T-helper 2 cell treated with Interferon-gamma antibody and Interleukin-4, amounts not matched to agents 5 μg/mL and 100 μg/mL, for 36 hours (primary cell): ENCODE results near the gene CCDC158.
A peak's percentile ranks its signal among the peaks of the same experiment; 100 is the strongest.
"Not testable (repeated sequence)": the region's sequence is repeated elsewhere in the genome, so short reads cannot be mapped to it uniquely, and the experiment has no call there.

Source experiments
- DNase-seq: peaks from one replicate; pipeline ENCODE4 v3.0.0; 2021; ENCODE audit warnings: low spot score
- H3K27ac Mint-ChIP-seq: one replicate; pipeline ENCODE4 v1.8.0; 2021; ENCODE audit warnings: mild to moderate bottlenecking, mixed read lengths
- H3K27me3 Mint-ChIP-seq: one replicate; pipeline ENCODE4 v1.8.0; 2021; ENCODE audit warnings: low read depth, mixed read lengths
- H3K36me3 Mint-ChIP-seq: one replicate; pipeline ENCODE4 v1.8.0; 2021; ENCODE audit warnings: low read depth, mixed read lengths
- H3K4me1 Mint-ChIP-seq: one replicate; pipeline ENCODE4 v1.8.0; 2021; ENCODE audit warnings: low read depth, mixed read lengths
- H3K4me3 Mint-ChIP-seq: one replicate; pipeline ENCODE4 v1.8.0; 2022; ENCODE audit warnings: mild to moderate bottlenecking, moderate library complexity, mixed read lengths
- H3K9me3 Mint-ChIP-seq: one replicate; pipeline ENCODE4 v1.8.0; 2021; ENCODE audit warnings: mixed read lengths

The CCDC158 gene

DNA sequence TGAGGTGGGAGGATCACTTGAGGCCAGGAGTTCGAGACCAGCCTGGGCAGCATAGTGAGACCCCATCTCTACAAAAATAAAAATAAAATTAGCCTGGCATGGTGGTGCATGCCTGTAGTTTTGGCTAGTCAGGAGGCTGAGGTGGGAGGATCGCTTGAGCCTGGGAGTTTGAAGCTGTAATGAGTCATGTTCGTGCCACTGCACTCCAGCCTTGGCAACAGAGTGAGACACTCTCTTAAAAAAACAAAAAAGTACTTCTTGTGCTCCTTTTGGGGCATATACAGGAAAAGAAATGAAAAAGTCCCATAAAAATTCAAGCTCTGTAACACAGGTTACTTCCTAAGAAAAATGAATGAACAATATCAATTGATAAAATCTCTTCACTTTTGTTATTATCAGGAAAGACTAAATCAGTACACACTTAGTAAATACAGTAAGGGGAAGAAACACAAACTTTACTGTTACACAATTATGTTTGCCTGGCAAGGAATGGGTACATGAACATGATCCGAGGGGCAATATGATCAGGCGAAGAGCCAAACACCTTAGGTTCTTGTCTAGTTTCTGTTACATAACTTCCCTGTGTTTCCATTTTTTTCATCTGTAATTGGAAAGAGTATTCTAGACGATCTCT is 46.9 kb downstream of the CCDC158 start:
- Mint-ChIP-seq H3K4me1 (peaks cover 5% of the 10 kb centered on the region), H3K27me3 (peaks cover 19% of the 10 kb centered on the region), H3K4me3 (no peak overlapping the region), H3K27ac (no peak overlapping the region), H3K9me3 (no peaks in the 10 kb centered on the region), H3K36me3 (no peaks in the 10 kb centered on the region)
- DNase-seq: no peak

DNA sequence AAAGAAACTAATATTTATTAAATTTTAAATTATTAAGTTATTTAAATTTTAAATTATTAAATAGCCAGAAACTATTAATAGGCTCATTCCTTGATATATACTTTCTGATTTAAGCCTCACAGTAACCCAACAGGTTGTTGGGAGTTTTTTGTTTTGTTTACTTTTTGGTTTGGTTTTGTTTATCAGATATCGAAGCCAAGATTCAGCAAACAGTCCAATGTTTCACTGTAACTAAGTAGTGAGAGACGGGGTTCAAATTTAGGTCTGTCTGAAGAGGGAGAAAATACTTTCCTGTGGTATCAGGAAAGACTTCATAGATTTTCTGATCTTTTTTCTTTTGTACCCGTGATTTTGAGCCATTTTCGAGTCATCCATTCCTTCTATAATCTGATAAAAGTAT is 54.2 kb downstream of the CCDC158 start:
- no peak overlapping the region for H3K27ac Mint-ChIP-seq
- H3K4me3 Mint-ChIP-seq: no peak overlapping the region
- H3K36me3 Mint-ChIP-seq: no peaks in the 10 kb centered on the region
- H3K27me3 Mint-ChIP-seq: peaks cover 16% of the 10 kb centered on the region
- no peaks in the 10 kb centered on the region for H3K4me1 Mint-ChIP-seq
- DNase-seq: no peak
- no peaks in the 10 kb centered on the region for H3K9me3 Mint-ChIP-seq

DNA sequence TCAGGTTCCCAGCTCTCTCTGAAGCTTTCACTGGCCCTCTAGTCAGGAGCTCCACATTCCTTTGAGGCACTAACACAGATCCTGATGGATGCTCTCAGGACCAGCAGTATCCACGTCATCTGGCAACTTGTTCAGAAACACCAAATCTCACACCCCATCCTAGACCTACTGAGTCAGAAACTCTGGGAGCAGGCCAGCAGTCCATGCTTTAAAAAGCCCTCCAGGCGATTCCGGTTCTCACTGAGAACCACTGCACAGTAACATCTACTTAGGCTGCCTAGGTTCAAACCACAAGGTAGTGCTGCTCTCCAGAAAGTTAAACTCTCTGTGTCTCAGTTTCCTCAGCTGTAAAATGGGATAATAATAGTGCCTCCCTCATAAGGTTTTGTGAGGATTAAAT is 55.3 kb downstream of the CCDC158 start:
- Mint-ChIP-seq H3K4me3 (no peak overlapping the region), H3K27ac (no peak overlapping the region), H3K36me3 (no peaks in the 10 kb centered on the region), H3K27me3 (peaks cover 16% of the 10 kb centered on the region), H3K9me3 (no peaks in the 10 kb centered on the region), H3K4me1 (no peaks in the 10 kb centered on the region)
- DNase-seq: no peak

DNA sequence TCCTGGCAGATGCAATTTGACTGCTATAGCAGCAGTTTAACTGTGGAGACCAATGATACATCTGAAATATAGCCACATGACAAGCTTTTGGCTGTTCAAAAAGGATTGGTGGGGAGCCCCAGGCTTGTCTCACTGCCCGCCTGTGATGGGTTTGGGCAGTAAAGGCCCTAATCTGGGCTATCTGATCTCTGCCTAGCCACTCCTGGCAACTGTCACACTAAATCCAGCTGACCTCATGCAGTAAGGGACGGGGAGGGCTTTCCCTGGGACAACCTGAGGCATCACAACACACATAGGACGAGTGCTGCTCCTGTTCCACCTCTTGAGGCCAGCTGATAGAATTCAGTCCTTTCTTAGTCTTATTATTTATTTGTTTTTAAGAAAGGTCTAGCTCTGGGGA is 56.2 kb downstream of the CCDC158 start:
- H3K36me3 Mint-ChIP-seq: no peaks in the 10 kb centered on the region
- DNase-seq: no peak
- no peaks in the 10 kb centered on the region for H3K4me1 Mint-ChIP-seq
- H3K27me3 Mint-ChIP-seq: peaks cover 8% of the 10 kb centered on the region
- H3K27ac Mint-ChIP-seq: no peak overlapping the region
- no peak overlapping the region for H3K4me3 Mint-ChIP-seq
- no peaks in the 10 kb centered on the region for H3K9me3 Mint-ChIP-seq

DNA sequence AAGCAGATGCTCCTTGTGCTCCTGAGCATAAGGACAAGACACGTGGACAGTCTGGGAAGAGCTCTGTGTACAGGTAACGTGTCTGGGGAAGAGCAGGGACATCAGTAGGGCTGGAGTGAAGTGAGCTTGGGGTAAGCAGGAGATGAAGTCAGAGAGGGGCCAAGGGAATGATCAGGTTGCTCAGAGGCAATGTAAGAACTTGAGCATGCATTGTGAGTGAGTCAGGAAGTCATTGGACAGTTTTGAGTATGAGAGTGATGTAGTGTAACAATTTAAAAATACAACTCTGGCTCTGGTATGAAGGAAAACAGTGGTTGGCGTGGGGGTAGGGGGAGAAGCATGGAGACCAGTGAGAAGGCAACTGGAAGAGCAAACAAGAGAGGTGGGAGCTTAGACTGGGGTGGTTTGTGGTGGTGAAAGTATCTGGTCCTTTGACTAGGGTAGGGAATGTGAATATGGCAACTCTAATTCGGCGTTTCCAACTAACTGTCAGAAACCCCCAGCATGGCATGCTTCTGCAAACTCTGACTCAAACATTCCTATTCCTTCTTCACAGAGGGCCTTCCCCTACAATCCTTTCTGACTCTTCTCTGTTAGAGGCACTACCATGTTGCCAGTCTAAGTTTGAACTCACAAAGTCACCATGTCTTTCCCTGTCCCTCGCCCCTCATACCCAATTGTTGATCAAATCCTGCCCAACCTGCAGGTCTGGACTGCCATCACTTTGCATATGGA is 57.2 kb downstream of the CCDC158 start:
- DNase-seq: no peak
- H3K27ac Mint-ChIP-seq: no peak overlapping the region
- peaks cover 8% of the 10 kb centered on the region for H3K9me3 Mint-ChIP-seq
- H3K4me3 Mint-ChIP-seq: no peak overlapping the region
- no peaks in the 10 kb centered on the region for H3K4me1 Mint-ChIP-seq
- H3K36me3 Mint-ChIP-seq: no peaks in the 10 kb centered on the region
- peaks cover 8% of the 10 kb centered on the region for H3K27me3 Mint-ChIP-seq

DNA sequence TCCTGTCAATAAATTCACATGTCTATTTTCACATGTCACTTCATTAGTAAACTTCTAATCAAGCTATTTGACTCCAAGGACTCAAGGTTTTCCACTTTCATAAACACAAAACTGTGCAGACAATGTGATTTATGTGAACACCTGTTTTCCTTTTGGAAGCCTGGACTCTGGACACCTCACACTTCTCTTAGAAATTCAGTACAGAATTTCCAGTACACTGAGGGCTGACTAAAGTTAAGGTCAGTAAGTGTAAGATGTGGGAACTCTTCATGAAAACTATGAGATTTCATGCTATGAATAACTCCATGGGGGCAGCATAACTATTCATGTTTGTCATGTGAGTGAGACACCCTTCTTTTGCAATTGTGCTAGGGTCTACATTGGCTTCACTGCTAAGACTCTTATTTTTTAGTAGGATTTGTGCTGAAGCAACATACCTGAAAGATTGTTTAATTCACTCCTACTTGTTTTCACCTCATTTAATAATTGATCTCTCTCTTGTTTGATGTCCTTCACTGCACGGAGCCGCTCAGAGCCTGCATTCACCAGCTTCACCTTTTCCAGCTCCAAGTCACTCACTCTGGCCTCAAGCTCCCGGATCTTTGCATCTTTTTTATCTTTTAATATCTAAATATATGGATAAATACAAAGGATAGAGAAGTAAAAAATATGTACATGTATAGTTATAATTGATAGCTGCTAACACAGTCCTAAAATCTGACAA is 59.1 kb downstream of the CCDC158 start:
- Mint-ChIP-seq H3K9me3 (peaks cover 20% of the 10 kb centered on the region), H3K27me3 (peaks cover 5% of the 10 kb centered on the region), H3K4me1 (no peaks in the 10 kb centered on the region), H3K4me3 (no peak overlapping the region), H3K36me3 (peaks cover 2% of the 10 kb centered on the region), H3K27ac (no peak overlapping the region)
- no peak for DNase-seq

DNA sequence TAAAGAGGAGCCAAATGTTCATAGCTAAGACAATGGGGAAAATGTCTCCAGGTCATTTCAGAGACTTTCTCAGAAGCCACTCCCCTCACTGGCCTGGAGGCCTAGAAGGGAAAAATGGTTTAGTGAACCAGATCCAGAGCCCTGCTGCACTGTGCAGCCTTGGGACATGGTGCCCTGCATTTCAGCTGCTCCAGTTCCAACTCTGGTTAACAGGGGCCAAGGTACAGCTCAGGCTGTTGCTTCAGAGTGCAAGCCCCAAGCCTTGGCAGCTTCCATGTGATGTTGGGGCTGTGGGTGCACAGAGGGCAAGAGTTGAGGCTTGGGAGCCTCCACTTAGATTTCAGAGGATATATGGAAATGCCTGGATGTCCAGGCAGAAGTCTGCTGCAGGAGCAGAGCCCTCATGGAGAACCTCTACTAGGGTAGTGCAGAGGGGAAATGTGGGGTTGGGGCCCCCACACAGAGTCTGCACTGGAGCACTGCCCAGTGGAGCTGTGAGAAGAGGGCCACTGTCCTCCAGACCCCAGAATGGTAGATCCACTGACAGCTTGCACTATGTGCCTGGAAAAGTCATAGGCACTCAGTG is 61.0 kb downstream of the CCDC158 start:
- H3K4me3 Mint-ChIP-seq, H3K36me3 Mint-ChIP-seq, H3K27me3 Mint-ChIP-seq, DNase-seq, H3K4me1 Mint-ChIP-seq, H3K27ac Mint-ChIP-seq: not testable (repeated sequence)
- peaks cover 20% of the 10 kb centered on the region for H3K9me3 Mint-ChIP-seq

DNA sequence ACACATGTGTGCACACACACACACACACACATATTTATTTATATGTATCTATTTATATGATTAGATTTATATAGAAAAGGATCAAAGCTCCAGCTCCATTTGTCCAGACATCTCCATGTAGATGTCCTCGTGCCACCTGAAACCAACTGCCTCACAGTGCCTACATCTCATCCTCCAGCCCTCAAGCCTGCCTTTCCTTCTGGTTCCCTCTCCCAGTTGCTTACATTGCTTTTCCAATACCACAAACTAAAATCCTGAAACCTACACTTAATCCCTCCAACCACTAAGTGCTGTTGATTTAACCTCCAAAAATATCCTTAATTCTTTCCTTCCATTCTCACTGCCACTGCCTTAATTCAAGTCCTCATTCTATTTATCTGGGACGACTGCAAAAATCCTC is 63.0 kb downstream of the CCDC158 start:
- Mint-ChIP-seq H3K9me3 (peaks cover 20% of the 10 kb centered on the region), H3K27ac (no peak overlapping the region), H3K4me3 (no peak overlapping the region), H3K27me3 (peaks cover 4% of the 10 kb centered on the region), H3K36me3 (peaks cover 2% of the 10 kb centered on the region), H3K4me1 (peaks cover 10% of the 10 kb centered on the region)
- no peak for DNase-seq

DNA sequence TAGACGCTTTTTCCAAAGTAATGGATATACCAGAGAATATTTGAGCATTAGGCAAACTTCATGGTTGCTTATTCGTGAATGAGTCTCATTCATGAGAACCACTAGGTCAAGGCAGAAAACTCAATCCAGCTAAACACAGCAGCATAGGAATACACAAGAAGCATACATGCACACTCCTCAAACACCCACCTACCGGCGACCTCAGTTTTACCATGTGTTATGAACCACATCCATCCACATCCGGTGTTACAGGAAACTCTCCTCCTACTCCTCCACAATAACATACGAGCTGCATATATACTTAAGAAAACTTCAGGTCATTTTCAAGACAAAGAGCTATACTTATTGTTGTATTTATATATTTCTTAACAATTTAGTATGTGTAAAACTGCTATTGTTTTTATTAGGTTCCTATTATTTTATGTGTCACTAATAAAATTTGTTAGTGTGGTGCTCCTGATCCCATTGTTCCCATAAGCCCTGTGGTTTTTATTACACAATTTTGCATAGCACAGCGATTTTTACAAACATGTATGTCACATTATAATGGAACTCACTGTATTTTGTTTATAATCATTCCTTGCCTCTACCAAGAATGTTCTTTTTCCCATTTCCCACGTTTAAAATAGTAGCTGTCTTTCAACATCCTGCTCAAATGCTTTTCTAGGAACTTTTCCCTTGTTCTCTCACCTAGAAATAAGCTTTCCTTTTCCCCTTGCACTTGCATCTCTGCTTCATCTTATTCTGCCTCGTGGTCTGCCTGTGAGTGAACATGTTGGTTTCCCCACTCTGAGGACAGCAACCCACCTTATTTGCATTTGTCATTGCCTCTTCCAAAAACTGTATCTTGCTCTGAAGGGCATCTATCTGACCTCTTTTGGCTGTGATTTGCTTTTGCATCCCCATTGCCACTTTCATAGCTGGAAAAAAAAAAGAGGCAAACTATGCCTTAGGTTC is 66.1 kb downstream of the CCDC158 start:
- Mint-ChIP-seq H3K27me3 (peaks cover 6% of the 10 kb centered on the region), H3K4me3 (peak overlapping the region; percentile 24), H3K4me1 (peaks cover 10% of the 10 kb centered on the region), H3K27ac (no peak overlapping the region), H3K9me3 (peaks cover 20% of the 10 kb centered on the region), H3K36me3 (peaks cover 2% of the 10 kb centered on the region)
- DNase-seq: peak; percentile 17

DNA sequence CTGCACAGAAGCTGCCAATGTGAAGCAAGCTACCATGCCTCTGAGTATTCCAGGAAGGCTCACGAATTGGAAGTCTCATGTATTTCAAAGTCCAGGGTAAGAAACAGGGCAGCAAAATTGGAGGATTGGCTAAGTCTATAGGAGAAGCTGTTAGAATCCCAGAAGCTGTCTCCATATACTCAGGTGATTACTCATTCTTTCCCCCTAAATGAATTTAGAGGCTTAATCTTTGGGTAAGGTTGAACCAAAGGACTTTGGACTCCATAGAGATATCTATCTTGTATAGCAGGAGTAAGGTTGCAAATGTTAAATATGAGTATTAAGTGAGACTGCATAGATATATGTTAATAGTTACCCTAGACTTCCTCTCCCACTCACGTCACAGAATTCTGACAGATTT is 78.1 kb downstream of the CCDC158 start:
- Mint-ChIP-seq H3K27me3 (peaks cover 11% of the 10 kb centered on the region), H3K4me1 (no peaks in the 10 kb centered on the region), H3K4me3 (no peak overlapping the region), H3K9me3 (peaks cover 8% of the 10 kb centered on the region), H3K27ac (no peak overlapping the region), H3K36me3 (no peaks in the 10 kb centered on the region)
- DNase-seq: no peak

DNA sequence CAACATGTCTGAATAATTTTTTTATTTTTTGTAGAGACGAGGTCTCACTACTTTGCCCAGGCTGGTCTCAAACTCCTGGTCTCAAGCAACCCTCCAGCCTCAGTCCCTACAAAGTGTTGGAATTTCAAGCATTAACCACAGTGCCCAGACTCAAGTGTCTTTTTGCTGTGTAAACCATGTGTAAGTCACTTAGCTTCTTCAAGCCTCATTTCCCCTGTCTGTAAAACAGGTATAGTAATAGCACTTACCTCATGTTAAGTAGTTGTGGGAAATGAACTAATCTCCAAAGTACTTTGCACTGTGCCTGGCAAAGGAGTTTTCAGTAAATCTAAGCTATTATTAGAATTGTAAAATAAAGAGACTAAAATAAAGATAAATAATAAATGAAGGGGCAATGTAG is 78.8 kb downstream of the CCDC158 start:
- Mint-ChIP-seq H3K4me3 (no peak overlapping the region), H3K36me3 (no peaks in the 10 kb centered on the region), H3K4me1 (no peaks in the 10 kb centered on the region), H3K9me3 (peaks cover 8% of the 10 kb centered on the region), H3K27me3 (peaks cover 11% of the 10 kb centered on the region), H3K27ac (no peak overlapping the region)
- no peak for DNase-seq

DNA sequence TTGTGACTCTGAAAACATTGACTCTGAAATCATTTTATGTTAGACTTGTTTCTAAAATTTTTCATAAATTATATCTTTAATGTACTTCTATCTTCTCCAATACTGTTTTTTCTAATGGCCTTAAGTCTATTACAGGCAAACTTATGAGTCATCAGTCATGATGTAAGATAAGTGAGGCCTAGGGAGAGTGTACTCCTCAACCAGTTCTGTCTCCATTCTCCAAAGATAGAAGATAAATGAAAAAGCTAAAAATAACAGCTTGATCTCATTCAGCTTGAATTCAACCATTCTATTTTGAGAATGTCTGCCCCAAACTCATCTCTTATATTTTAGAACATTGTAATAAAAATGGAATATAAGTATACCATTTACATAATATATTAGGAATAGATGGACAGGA is 79.9 kb downstream of the CCDC158 start:
- Mint-ChIP-seq H3K4me3 (no peak overlapping the region), H3K27ac (no peak overlapping the region), H3K27me3 (peaks cover 11% of the 10 kb centered on the region), H3K9me3 (peaks cover 4% of the 10 kb centered on the region), H3K4me1 (no peaks in the 10 kb centered on the region), H3K36me3 (no peaks in the 10 kb centered on the region)
- DNase-seq: no peak

DNA sequence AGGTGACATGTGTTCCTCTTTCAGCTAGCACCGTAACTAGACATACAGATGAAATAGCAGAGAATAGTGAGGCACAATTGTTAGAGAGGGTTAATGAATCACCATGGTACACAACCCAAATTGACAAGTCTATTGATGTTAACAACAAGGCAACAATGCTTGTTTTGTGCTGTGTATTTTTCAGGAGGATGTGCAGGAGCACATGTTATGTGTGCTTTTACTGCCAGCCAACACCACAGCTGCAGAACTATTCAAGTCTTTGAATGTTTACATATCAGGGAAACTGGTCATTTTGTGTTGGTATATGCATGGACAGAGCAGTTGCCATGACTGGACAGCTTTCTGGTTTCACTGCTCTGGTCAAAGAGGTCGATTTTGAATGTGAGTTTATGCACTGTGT is 81.6 kb downstream of the CCDC158 start:
- Mint-ChIP-seq H3K9me3 (no peaks in the 10 kb centered on the region), H3K27ac (no peak overlapping the region)

More for the DNA sequence above, 81.6 kb downstream of the CCDC158 start:
- DNase-seq: no peak
- Mint-ChIP-seq H3K36me3 (no peaks in the 10 kb centered on the region), H3K4me3 (no peak overlapping the region), H3K4me1 (no peaks in the 10 kb centered on the region), H3K27me3 (peaks cover 3% of the 10 kb centered on the region)
